ENCODE data around the gene TRIM32.

Gene TRIM32

GRCh38 chr9:116713271-116713670 is 26.2 kb downstream of the TRIM32 start:
- CTCF ChIA-PET, result no interaction called here
- DNase-seq (ENCODE audit: extremely low spot score), result no peak
- TF ChIP-seq TARDBP (IDR thresholded peaks at IDR 0.05) (no peak), PKNOX1 (IDR thresholded peaks at IDR 0.05) (no peak), ELF4 (IDR thresholded peaks at IDR 0.05) (no peak), L3MBTL2 (conservative IDR thresholded peaks at IDR 0.05) (no peak), LEF1 (IDR thresholded peaks at IDR 0.05; ENCODE audit: borderline replicate concordance) (no peak)
- POLR2A ChIA-PET, result no interaction called here

- DNase-seq (ENCODE audit: extremely low spot score), result no peak
- POLR2A ChIA-PET, result no interaction called here
- CTCF ChIA-PET, result no interaction called here
- TF ChIP-seq NFRKB (IDR thresholded peaks at IDR 0.05), result no peak
- TF ChIP-seq FOXK2 (IDR thresholded peaks at IDR 0.05), result no peak
- no peak for TF ChIP-seq ELF4 (IDR thresholded peaks at IDR 0.05)
- no peak for TF ChIP-seq FOXA1 (IDR thresholded peaks at IDR 0.05)
- TF ChIP-seq ZNF384 (IDR thresholded peaks at IDR 0.05), result no peak
- no peak for TF ChIP-seq LEF1 (IDR thresholded peaks at IDR 0.05; ENCODE audit: borderline replicate concordance)
- TF ChIP-seq L3MBTL2 (conservative IDR thresholded peaks at IDR 0.05), result no peak
- no peak for TF ChIP-seq HDGF (IDR thresholded peaks at IDR 0.05; ENCODE audit: borderline replicate concordance)
- TF ChIP-seq SP1 (IDR thresholded peaks at IDR 0.05), result no peak
- no peak for TF ChIP-seq TARDBP (IDR thresholded peaks at IDR 0.05)
- TF ChIP-seq PKNOX1 (IDR thresholded peaks at IDR 0.05), result no peak
- TF ChIP-seq FOXM1 (IDR thresholded peaks at IDR 0.05; ENCODE audit: borderline replicate concordance), result no peak
- TF ChIP-seq CTBP1 (IDR thresholded peaks at IDR 0.05; ENCODE audit: borderline replicate concordance), result no peak
- TF ChIP-seq SUZ12 (IDR thresholded peaks at IDR 0.05), result no peak
- TF ChIP-seq BHLHE40 (IDR thresholded peaks at IDR 0.05; ENCODE audit: borderline replicate concordance), result no peak
Measured at GRCh38 chr9:116715751-116716150, 28.6 kb downstream of the TRIM32 start.

- POLR2A ChIA-PET, result no interaction called here
- CTCF ChIA-PET, result no interaction called here
- no peak for DNase-seq (ENCODE audit: extremely low spot score)
- TF ChIP-seq SP1 (IDR thresholded peaks at IDR 0.05), result no peak
- no peak for TF ChIP-seq BHLHE40 (IDR thresholded peaks at IDR 0.05; ENCODE audit: borderline replicate concordance)
- TF ChIP-seq NFRKB (IDR thresholded peaks at IDR 0.05), result no peak
- no peak for TF ChIP-seq ZNF384 (IDR thresholded peaks at IDR 0.05)
- TF ChIP-seq ARNT (IDR thresholded peaks at IDR 0.05), result no peak
- no peak for TF ChIP-seq FOXM1 (IDR thresholded peaks at IDR 0.05; ENCODE audit: borderline replicate concordance)
- TF ChIP-seq PKNOX1 (IDR thresholded peaks at IDR 0.05), result no peak
- TF ChIP-seq L3MBTL2 (conservative IDR thresholded peaks at IDR 0.05), result no peak
Measured at GRCh38 chr9:116716438-116716837, 29.3 kb downstream of the TRIM32 start.

GRCh38 chr9:116717150-116717549 is 30.0 kb downstream of the TRIM32 start:
- CTCF ChIA-PET, result no interaction called here
- no peak for TF ChIP-seq SP1 (IDR thresholded peaks at IDR 0.05)
- no peak for TF ChIP-seq FOXM1 (IDR thresholded peaks at IDR 0.05; ENCODE audit: borderline replicate concordance)
- no peak for TF ChIP-seq SUZ12 (IDR thresholded peaks at IDR 0.05)
- no peak for TF ChIP-seq PKNOX1 (IDR thresholded peaks at IDR 0.05)
- no peak for TF ChIP-seq BHLHE40 (IDR thresholded peaks at IDR 0.05; ENCODE audit: borderline replicate concordance)
- no peak for TF ChIP-seq HDGF (IDR thresholded peaks at IDR 0.05; ENCODE audit: borderline replicate concordance)
- no peak for TF ChIP-seq CTBP1 (IDR thresholded peaks at IDR 0.05; ENCODE audit: borderline replicate concordance)
- TF ChIP-seq NFRKB (IDR thresholded peaks at IDR 0.05), result no peak
- TF ChIP-seq L3MBTL2 (conservative IDR thresholded peaks at IDR 0.05), result no peak
- TF ChIP-seq ELF4 (IDR thresholded peaks at IDR 0.05), result no peak
- TF ChIP-seq ZNF384 (IDR thresholded peaks at IDR 0.05), result no peak
- no peak for TF ChIP-seq FOXK2 (IDR thresholded peaks at IDR 0.05)
- no peak for TF ChIP-seq LEF1 (IDR thresholded peaks at IDR 0.05; ENCODE audit: borderline replicate concordance)
- TF ChIP-seq FOXA1 (IDR thresholded peaks at IDR 0.05), result no peak
- no peak for TF ChIP-seq TARDBP (IDR thresholded peaks at IDR 0.05)
- TF ChIP-seq ARNT (IDR thresholded peaks at IDR 0.05), result no peak
- POLR2A ChIA-PET, result no interaction called here
- DNase-seq (ENCODE audit: extremely low spot score), result no peak

- no peak for DNase-seq (ENCODE audit: extremely low spot score)
- ChIA-PET CTCF (no interaction called here), POLR2A (no interaction called here)
- TF ChIP-seq CTBP1 (IDR thresholded peaks at IDR 0.05; ENCODE audit: borderline replicate concordance) (no peak), FOXM1 (IDR thresholded peaks at IDR 0.05; ENCODE audit: borderline replicate concordance) (no peak), TARDBP (IDR thresholded peaks at IDR 0.05) (no peak), LEF1 (IDR thresholded peaks at IDR 0.05; ENCODE audit: borderline replicate concordance) (no peak), HDGF (IDR thresholded peaks at IDR 0.05; ENCODE audit: borderline replicate concordance) (no peak), BHLHE40 (IDR thresholded peaks at IDR 0.05; ENCODE audit: borderline replicate concordance) (no peak), ELF4 (IDR thresholded peaks at IDR 0.05) (no peak), FOXA1 (IDR thresholded peaks at IDR 0.05) (no peak), FOXK2 (IDR thresholded peaks at IDR 0.05) (no peak), SUZ12 (IDR thresholded peaks at IDR 0.05) (no peak), PKNOX1 (IDR thresholded peaks at IDR 0.05) (no peak), ARNT (IDR thresholded peaks at IDR 0.05) (no peak)
Measured at GRCh38 chr9:116718111-116718510, 31.0 kb downstream of the TRIM32 start.

All from HEK293T (cell line).